Fibroblast of villous mesenchyme (primary cell): ENCODE data around the gene ANKIB1. TPM values are rescaled to one million over a fixed set of nuclear protein-coding genes. Genes with fewer than 3 reads are reported as not detected.

Experiments
- DNase-seq: peaks from one replicate; pipeline ENCODE4 v3.0.0-alpha.2; 2010; ENCODE audit warnings: low read depth
- H3K4me3 ChIP-seq: 2 replicates; pipeline ENCODE4 v1.5.1; 2011; ENCODE audit warnings: low read depth, mild to moderate bottlenecking, low read length
- CTCF ChIP-seq: IDR thresholded peaks from 2 replicates; pipeline ENCODE4 v1.5.1; 2012; ENCODE audit warnings: low read depth, mild to moderate bottlenecking, low read length; ENCODE audit not compliant: insufficient read depth
- total RNA-seq: library from RNA; depleted of rRNA; stranded (reverse); fragments of >200 nt; gene quantifications from 2 replicates; pipeline ENCODE4 v1.2.3, GENCODE V29; 2012

Gene ANKIB1
- total RNA-seq, 1 donor: 91.1 TPM

- TF ChIP-seq CTCF: no peak
- no peak for DNase-seq
- no peak overlapping the region for H3K4me3 ChIP-seq
Measured at GRCh38 chr7:92421676-92422435, 176.1 kb downstream of the ANKIB1 start.

- TF ChIP-seq CTCF: no peak
- H3K4me3 ChIP-seq: no peak overlapping the region
- DNase-seq: no peak
Measured at GRCh38 chr7:92422926-92423325, 177.2 kb downstream of the ANKIB1 start.

- H3K4me3 ChIP-seq: no peak overlapping the region
- no peak for TF ChIP-seq CTCF
- DNase-seq: no peak
Measured at GRCh38 chr7:92423710-92424131, 177.9 kb downstream of the ANKIB1 start.

- no peak for DNase-seq
- no peak for TF ChIP-seq CTCF
- peak overlapping the region; percentile 9 for H3K4me3 ChIP-seq
Measured at GRCh38 chr7:92425311-92425947, 179.7 kb downstream of the ANKIB1 start.

- no peak for TF ChIP-seq CTCF
- DNase-seq: no peak
- H3K4me3 ChIP-seq: no peak overlapping the region
Measured at GRCh38 chr7:92427193-92427592, 181.4 kb downstream of the ANKIB1 start.

- TF ChIP-seq CTCF: no peak
- no peak for DNase-seq
Measured at GRCh38 chr7:92432299-92432946, 186.6 kb downstream of the ANKIB1 start.

More at GRCh38 chr7:92432299-92432946, 186.6 kb downstream of the ANKIB1 start:
- H3K4me3 ChIP-seq: no peak overlapping the region
